Breast epithelium (tissue), 4 donors: ENCODE results near the gene PDPK1. TPM values are rescaled to one million over a fixed set of nuclear protein-coding genes. Genes with fewer than 3 reads are reported as not detected.
A peak's percentile ranks its signal among the peaks of the same experiment; 100 is the strongest.
"Not testable (repeated sequence)": the region's sequence is repeated elsewhere in the genome, so short reads cannot be mapped to it uniquely, and the experiment has no call there.

Experiments
- DNase-seq, 2 donors: peaks; one replicate each; pipeline ENCODE4 v3.0.0-alpha.2; 2019; ENCODE audit warnings: low spot score in 2 of 2
- H3K27ac ChIP-seq, 2 donors: fragments of 200-600 bp; sonication (generic) in 1 of 2; one replicate each; pipeline ENCODE4 v1.5.1; 2016 to 2019; ENCODE audit warnings: mild to moderate bottlenecking in 1 of 2
- H3K27me3 ChIP-seq, 2 donors: fragments of 200-600 bp; sonication (generic) in 1 of 2; one replicate each; pipeline versions ENCODE4 v1.5.1 to v1.6.0; 2017 to 2019; ENCODE audit warnings: control low read depth in 1 of 2, mild to moderate bottlenecking in 1 of 2
- H3K36me3 ChIP-seq: fragments of 200-600 bp; one replicate; pipeline ENCODE4 v1.5.1; 2019
- H3K4me1 ChIP-seq, 2 donors: fragments of 200-600 bp; sonication (generic); one replicate each; pipeline ENCODE4 v1.5.1; 2016 to 2019; ENCODE audit warnings: control low read depth in 1 of 2
- H3K4me3 ChIP-seq, 3 donors: fragments of 200-600 bp; sonication (generic); 1 replicate in 2 of 3; 2 replicates in 1 of 3; pipeline ENCODE4 v1.5.1; 2016 to 2019; ENCODE audit warnings: mild to moderate bottlenecking in 3 of 3, moderate library complexity in 2 of 3
- H3K9me3 ChIP-seq, 2 donors: fragments of 200-600 bp; sonication (generic) in 1 of 2; one replicate each; pipeline ENCODE4 v1.5.1; 2016 to 2019; ENCODE audit warnings: control low read depth in 1 of 2
- CTCF ChIP-seq, 3 donors: fragments of 450-650 bp; IDR thresholded peaks; one replicate each; pipeline ENCODE4 v1.5.1; 2016 to 2017; ENCODE audit warnings: antibody characterized with exemption in 3 of 3, mild to moderate bottlenecking in 3 of 3, moderate library complexity in 3 of 3
- POLR2A ChIP-seq: fragments of 450-650 bp; IDR thresholded peaks from one replicate; pipeline ENCODE4 v1.6.1; 2016; ENCODE audit warnings: antibody characterized with exemption, mild to moderate bottlenecking, moderate library complexity
- POLR2AphosphoS5 ChIP-seq, 3 donors: sonication (generic); formaldehyde crosslinking; IDR thresholded peaks; one replicate each; pipeline ENCODE4 v1.6.1; 2017; ENCODE audit warnings: antibody characterized with exemption in 3 of 3
- intact Hi-C: fragments of 100-400 bp; cut with DNase I; formaldehyde crosslinking; loops from one replicate; pipeline ENCODE4 v1.15.1; 2023; ENCODE audit warnings: low total_unique reads
- total RNA-seq, 3 donors: library from RNA; depleted of rRNA; stranded (reverse); fragments of >200 nt; gene quantifications; one replicate each; pipeline ENCODE4 v1.1.0, GENCODE V29; 2016

The PDPK1 gene
- total RNA-seq, 3 donors from 2014 or later: 28.8 to 32.8 (median 29.4) TPM

DNA sequence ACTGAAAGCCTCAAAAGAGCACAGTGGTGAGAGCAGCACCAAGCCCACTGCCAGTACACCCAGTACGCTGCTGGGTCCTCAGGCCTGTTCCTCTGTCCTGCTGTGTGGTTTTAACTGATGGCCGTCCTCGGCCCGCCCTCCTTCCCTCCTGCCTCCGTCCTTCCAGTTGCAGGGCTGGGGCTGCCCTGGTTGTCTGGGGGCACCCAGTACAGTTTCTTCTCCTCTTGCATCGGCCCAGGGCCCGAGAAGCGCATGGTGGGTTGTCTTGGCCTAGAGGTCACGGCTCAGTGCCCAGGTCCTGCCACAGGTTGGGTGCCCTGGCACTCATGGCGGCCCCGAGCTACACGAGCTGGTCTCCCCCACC, 73.7 kb downstream of the PDPK1 start:
- Histone ChIP-seq H3K27me3 (no peaks in the 10 kb centered on the region), H3K36me3 (no peaks in the 10 kb centered on the region), H3K4me3 (no peak overlapping the region), H3K9me3 (no peaks in the 10 kb centered on the region), H3K4me1 (no peaks in the 10 kb centered on the region), H3K27ac (no peak overlapping the region)
- TF ChIP-seq POLR2AphosphoS5 (IDR thresholded peaks at IDR 0.05) (no peak), CTCF (IDR thresholded peaks at IDR 0.05) (no peak), POLR2A (no peak)
- intact Hi-C loops: no loop called here
- DNase-seq: peak in 1 of 2 donors; percentile 36

DNA sequence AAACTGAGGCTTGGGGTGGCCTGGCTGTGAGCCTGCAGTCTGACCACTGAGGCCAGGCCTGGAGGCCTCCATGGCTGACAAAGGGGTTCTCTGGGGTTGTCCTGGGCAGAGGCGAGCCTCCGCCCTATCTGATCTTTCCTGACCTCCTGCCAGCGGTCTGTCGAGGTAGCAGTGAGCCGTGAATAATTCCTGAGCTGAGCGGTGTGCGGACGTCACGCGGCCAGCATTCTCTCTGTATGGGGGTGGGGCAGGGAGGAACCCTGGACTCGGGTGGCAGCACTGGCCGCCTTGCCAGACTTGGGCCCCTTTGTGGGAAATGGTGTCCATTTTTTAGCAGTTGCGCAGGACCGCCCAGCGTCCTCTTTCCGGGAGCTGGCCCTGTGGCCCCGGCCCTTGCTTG, 74.1 kb downstream of the PDPK1 start:
- intact Hi-C loops, H3K36me3 ChIP-seq, H3K4me3 ChIP-seq, H3K27ac ChIP-seq, H3K27me3 ChIP-seq, H3K9me3 ChIP-seq, H3K4me1 ChIP-seq: not testable (repeated sequence)
- peak in 1 of 2 donors; percentile 37 for DNase-seq

GRCh38 chr16:2613251-2613650, 75.4 kb downstream of the PDPK1 start:
- peak in 1 of 2 donors; percentile 17 for DNase-seq
- H3K27me3 ChIP-seq, H3K4me3 ChIP-seq, H3K9me3 ChIP-seq, H3K4me1 ChIP-seq, intact Hi-C loops, H3K36me3 ChIP-seq, H3K27ac ChIP-seq: not testable (repeated sequence)

- H3K4me3 ChIP-seq: no peak overlapping the region
- TF ChIP-seq CTCF (IDR thresholded peaks at IDR 0.05): no peak
- H3K4me1 ChIP-seq: no peaks in the 10 kb centered on the region
- H3K27me3 ChIP-seq: no peaks in the 10 kb centered on the region
- H3K27ac ChIP-seq: no peak overlapping the region
- intact Hi-C loops: no loop called here
- no peaks in the 10 kb centered on the region for H3K9me3 ChIP-seq
- H3K36me3 ChIP-seq: no peaks in the 10 kb centered on the region
- no peak for DNase-seq
These were observed 77.0 kb downstream of the PDPK1 start for GRCh38 chr16:2614761-2615191.

DNA sequence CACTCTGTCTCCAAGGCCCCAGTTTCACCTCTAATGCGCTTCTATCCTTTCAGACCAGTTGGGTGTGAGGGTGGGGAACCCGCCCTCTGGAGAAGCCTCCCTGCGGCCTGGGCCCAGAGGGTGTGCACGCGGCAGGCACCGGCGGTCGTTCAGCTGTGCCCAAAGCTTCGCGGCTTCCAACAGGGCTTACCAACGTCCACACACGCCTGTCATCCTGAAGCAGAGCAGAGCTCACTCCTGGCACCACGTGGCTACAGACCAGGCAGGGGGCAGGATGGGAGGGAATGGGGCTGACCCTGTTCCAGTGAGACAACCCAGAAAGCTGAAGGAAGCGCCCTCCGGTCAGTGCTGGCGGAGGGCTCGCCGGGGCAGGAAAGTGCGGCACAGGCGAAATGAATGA, 81.1 kb downstream of the PDPK1 start:
- H3K4me1 ChIP-seq, H3K36me3 ChIP-seq, H3K27ac ChIP-seq, H3K4me3 ChIP-seq, H3K9me3 ChIP-seq, intact Hi-C loops, H3K27me3 ChIP-seq, DNase-seq: not testable (repeated sequence)

DNA sequence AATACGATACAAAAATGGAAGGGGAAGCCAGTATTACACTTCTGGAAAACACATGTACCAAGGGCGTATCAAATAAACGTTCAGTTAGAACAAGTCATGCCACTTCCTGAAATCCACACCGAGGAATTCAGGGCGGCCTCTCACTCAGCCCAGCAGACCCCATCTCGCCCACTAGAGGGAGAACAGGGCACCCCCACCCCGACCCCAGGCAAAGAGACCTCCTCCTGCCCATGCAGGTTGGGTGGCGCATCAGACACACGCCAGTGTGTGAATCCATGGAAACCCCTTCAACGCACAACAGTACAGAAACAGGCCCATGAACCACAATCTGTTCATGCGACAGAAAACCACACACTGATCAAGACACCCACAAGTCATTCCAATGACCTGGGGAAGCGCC, 81.8 kb downstream of the PDPK1 start:
- H3K36me3 ChIP-seq, H3K27me3 ChIP-seq, intact Hi-C loops, H3K4me3 ChIP-seq, H3K27ac ChIP-seq, H3K4me1 ChIP-seq, H3K9me3 ChIP-seq: not testable (repeated sequence)
- peak in 1 of 2 donors; percentile 38 for DNase-seq

DNA sequence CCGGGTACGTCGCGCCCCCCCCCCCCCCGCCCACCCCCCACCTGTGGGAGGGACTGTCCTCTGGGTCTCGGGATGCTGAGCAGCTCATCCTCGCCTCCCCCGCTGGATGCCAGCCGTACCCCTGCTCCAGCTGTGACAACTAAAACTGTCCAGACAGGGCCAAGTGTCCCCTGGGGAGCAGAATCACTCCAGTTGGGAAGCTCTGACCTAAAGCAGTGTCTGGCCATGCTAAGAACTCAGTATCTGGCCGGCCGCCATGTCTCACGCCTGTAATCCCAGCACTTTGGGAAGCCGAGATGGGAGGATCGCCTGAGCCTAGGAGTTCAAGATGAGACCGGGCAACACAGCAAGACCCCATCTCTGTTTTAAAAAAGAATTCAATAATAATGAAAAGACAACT, 83.0 kb downstream of the PDPK1 start:
- DNase-seq, H3K4me1 ChIP-seq, H3K36me3 ChIP-seq, H3K9me3 ChIP-seq, H3K4me3 ChIP-seq, H3K27me3 ChIP-seq, intact Hi-C loops, H3K27ac ChIP-seq: not testable (repeated sequence)

GRCh38 chr16:2621395-2621794, 83.6 kb downstream of the PDPK1 start:
- not testable (repeated sequence) for DNase-seq

GRCh38 chr16:2627075-2627474, 89.3 kb downstream of the PDPK1 start:
- H3K4me3 ChIP-seq, intact Hi-C loops, H3K36me3 ChIP-seq, DNase-seq, H3K27me3 ChIP-seq, H3K9me3 ChIP-seq, H3K4me1 ChIP-seq, H3K27ac ChIP-seq: not testable (repeated sequence)

More at GRCh38 chr16:2621395-2621794, 83.6 kb downstream of the PDPK1 start:
- H3K4me1 ChIP-seq, H3K4me3 ChIP-seq, H3K36me3 ChIP-seq, H3K27ac ChIP-seq, intact Hi-C loops, H3K27me3 ChIP-seq, H3K9me3 ChIP-seq: not testable (repeated sequence)

- H3K4me1 ChIP-seq, H3K27ac ChIP-seq, H3K4me3 ChIP-seq, DNase-seq, H3K27me3 ChIP-seq, H3K9me3 ChIP-seq, intact Hi-C loops, H3K36me3 ChIP-seq: not testable (repeated sequence)
These were observed 93.4 kb downstream of the PDPK1 start for GRCh38 chr16:2631203-2631602.

DNA sequence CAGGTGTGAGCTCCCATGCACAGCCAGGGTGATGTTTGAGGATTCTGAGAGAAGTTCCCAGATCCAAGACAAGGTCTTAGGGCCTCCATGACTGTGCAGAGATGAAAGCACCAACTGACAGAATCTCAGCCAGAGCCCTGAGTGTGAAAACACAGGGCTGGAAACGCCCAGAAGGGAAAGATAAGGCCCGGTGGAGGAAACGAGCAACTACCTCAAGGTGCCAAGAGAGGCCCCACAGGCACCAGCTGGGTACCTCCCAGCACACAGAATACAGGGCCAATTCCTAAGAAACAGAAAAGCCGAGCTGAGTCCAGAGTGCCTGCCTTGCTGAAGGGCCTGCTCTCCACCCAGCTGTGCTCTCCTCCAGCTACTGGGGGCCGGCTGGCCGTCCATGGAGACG, 94.5 kb downstream of the PDPK1 start:
- DNase-seq, H3K9me3 ChIP-seq, H3K4me3 ChIP-seq, H3K4me1 ChIP-seq, H3K27me3 ChIP-seq, H3K27ac ChIP-seq, intact Hi-C loops, H3K36me3 ChIP-seq: not testable (repeated sequence)

- H3K36me3 ChIP-seq, intact Hi-C loops, H3K27me3 ChIP-seq, H3K4me1 ChIP-seq, DNase-seq, H3K4me3 ChIP-seq, H3K27ac ChIP-seq, H3K9me3 ChIP-seq: not testable (repeated sequence)
These were observed 101.4 kb downstream of the PDPK1 start for GRCh38 chr16:2639071-2639721.
